Prostate gland (tissue), 2 donors: Measurements from ENCODE around the gene NMNAT2.

Experiments
- POLR2A ChIP-seq: fragments of 450-650 bp; IDR thresholded peaks from one replicate; pipeline ENCODE4 v1.6.1; 2016; ENCODE audit warnings: antibody characterized with exemption, mild to moderate bottlenecking
- TF ChIP-seq, protein P1 (sequence below), 4 experiments: fragments of 200-600 bp in 2 of 4; fragments of 450-650 bp in 2 of 4; sonication (generic) in 2 of 4; IDR thresholded peaks; 1 replicate in 3 of 4; 2 replicates in 1 of 4; pipeline ENCODE4 v1.5.1; 2016 to 2019; ENCODE audit warnings: antibody characterized with exemption in 4 of 4, mild to moderate bottlenecking in 2 of 4, moderate library complexity in 2 of 4

DNA sequence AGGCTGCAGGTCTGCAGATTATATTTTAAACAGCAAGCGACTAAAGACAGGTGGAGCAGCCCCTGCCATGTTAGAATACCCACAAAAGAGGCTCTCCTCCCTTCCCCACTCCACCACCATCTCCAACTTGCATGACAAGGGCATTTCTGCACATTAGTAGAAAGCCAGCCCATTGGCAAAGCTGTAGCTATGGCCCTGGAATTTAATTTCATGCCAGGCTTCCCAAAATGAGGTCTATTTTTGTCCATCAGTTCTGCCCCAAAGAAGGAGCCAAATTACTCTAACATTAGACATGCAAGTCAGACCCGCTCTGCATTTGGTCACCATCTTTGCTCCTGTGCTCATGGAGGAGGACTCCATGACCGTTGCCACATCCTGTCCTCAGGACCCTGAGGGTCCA is 116.9 kb downstream of the NMNAT2 start:
- TF ChIP-seq, protein P1, sequence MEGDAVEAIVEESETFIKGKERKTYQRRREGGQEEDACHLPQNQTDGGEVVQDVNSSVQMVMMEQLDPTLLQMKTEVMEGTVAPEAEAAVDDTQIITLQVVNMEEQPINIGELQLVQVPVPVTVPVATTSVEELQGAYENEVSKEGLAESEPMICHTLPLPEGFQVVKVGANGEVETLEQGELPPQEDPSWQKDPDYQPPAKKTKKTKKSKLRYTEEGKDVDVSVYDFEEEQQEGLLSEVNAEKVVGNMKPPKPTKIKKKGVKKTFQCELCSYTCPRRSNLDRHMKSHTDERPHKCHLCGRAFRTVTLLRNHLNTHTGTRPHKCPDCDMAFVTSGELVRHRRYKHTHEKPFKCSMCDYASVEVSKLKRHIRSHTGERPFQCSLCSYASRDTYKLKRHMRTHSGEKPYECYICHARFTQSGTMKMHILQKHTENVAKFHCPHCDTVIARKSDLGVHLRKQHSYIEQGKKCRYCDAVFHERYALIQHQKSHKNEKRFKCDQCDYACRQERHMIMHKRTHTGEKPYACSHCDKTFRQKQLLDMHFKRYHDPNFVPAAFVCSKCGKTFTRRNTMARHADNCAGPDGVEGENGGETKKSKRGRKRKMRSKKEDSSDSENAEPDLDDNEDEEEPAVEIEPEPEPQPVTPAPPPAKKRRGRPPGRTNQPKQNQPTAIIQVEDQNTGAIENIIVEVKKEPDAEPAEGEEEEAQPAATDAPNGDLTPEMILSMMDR (IDR thresholded peaks at IDR 0.05) = no peak
- TF ChIP-seq POLR2A = no peak
